SK-N-MC (cell line): ENCODE results near the gene EDRF1.

ENCODE experiments used
- DNase-seq: peaks from one replicate; pipeline ENCODE4 v3.0.0-alpha.2; 2011; ENCODE audit warnings: low read depth, low spot score
- H3K27ac ChIP-seq: fragments of 200-600 bp; sonication (generic); 2 replicates; pipeline ENCODE4 v1.5.1; 2016; ENCODE audit warnings: mixed run types
- H3K36me3 ChIP-seq: fragments of 200-600 bp; sonication (generic); 2 replicates; pipeline ENCODE4 v1.6.1; 2017; ENCODE audit warnings: antibody characterized with exemption, low read length, mixed read lengths; ENCODE audit not compliant: insufficient read depth
- H3K4me3 ChIP-seq: fragments of 200-600 bp; sonication (generic); 2 replicates; pipeline ENCODE4 v1.5.1; 2016
- H3K9ac ChIP-seq: fragments of 200-600 bp; sonication (generic); 2 replicates; pipeline ENCODE4 v1.8.0; 2017; ENCODE audit warnings: mixed run types, mixed read lengths; ENCODE audit not compliant: insufficient read length
- H3K9me3 ChIP-seq: fragments of 200-600 bp; sonication (generic); 2 replicates; pipeline ENCODE4 v1.6.1; 2017; ENCODE audit warnings: low read depth, mild to moderate bottlenecking, antibody characterized with exemption, low read length, moderate library complexity, mixed read lengths
- EZH2 ChIP-seq: fragments of 200-600 bp; sonication (generic); IDR thresholded peaks from one replicate; pipeline ENCODE4 v1.6.1; 2017; ENCODE audit warnings: antibody characterized with exemption
- FOXP2 ChIP-seq: optimal IDR thresholded peaks from 2 replicates; pipeline ENCODE3; 2011; ENCODE audit warnings: mild to moderate bottlenecking, moderate library complexity; ENCODE audit not compliant: insufficient read depth; ENCODE audit errors: extremely low read length, control extremely low read depth
- POLR2AphosphoS5 ChIP-seq: IDR thresholded peaks from 2 replicates; pipeline ENCODE4 v1.6.1; 2012; ENCODE audit warnings: mild to moderate bottlenecking, low read depth, low read length, borderline replicate concordance

EDRF1 gene

DNA sequence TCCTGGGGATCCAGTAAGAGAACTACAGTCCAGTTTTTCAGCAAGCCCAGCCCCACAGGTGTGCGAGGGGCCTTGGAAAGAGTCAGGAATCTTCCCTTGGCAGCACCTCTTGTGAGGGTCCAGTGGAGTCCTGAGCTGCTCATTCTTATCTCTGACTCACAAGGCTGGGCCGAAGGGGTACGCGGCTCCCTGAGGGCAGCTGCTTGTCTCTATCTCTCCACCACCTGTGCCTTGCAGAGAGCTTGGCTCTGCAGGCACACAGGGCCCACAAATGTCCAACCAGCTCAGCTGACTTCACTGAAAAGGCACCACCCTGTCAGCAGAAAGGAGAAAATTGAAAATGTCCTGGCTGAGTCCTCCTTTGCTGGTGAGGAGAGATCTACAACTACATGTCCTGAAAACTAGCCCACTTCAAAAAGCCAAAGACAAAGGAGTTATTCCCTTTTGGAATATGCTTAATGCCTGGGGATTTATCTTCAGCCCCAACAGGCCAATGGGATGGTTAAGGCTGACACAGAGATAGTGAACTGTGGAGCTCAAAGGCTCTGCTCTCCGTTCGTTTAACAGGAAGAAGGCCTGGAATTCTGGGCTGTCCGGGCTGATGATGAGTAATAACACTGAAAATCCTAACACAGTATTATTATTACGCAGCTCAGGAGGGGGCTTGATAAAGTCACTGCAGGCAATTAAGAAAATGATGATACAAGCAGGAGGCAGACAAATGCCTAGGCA, 80.1 kb downstream of the EDRF1 start:
- Histone ChIP-seq H3K9ac (no peak overlapping the region), H3K36me3 (no peaks in the 10 kb centered on the region), H3K27ac (no peak overlapping the region), H3K4me3 (no peak overlapping the region), H3K9me3 (no peaks in the 10 kb centered on the region)
- TF ChIP-seq FOXP2 (no peak), EZH2 (no peak), POLR2AphosphoS5 (no peak)
- no peak for DNase-seq

DNA sequence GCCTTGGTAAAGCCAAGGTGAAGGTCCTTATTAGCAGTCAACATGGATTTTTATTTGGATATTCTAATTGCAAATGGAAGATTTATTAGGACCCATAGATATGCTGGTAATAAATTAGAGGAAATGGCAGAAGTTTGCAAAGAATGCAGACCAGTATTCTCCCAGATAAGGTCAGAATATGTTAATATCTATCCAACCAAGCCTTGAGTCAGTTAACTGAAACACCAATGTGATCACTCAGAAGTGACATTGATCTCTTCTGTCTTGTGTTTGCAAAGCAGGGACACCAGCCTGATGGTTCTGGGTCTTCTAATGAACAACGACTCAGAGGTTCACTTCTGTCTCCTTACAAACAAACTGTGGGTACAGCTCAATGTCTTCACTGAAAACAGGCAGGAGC, 82.1 kb downstream of the EDRF1 start:
- TF ChIP-seq EZH2 (no peak), POLR2AphosphoS5 (no peak), FOXP2 (no peak)
- DNase-seq = no peak
- Histone ChIP-seq H3K36me3 (no peaks in the 10 kb centered on the region), H3K27ac (no peak overlapping the region), H3K9me3 (no peaks in the 10 kb centered on the region), H3K9ac (no peak overlapping the region), H3K4me3 (no peak overlapping the region)

DNA sequence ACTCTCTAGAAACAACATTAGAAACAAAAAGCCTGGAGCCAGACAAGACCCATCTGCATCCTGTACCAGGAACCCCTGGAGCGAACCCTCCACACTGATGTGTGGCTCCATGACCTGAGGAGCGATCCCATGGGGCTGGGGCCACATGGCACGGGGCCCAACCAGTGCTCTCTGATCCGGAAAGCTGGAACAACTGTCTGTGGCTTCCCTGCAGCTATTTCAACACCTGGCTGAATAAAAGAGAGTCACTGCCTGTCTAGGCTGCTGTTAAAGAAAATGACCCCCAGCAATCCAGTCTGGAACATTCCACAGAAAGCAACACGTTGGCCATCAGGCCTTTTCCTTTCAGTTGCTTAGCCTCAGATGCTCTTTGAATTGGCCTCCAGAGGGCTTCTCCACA, 82.6 kb downstream of the EDRF1 start:
- H3K9me3 ChIP-seq = no peaks in the 10 kb centered on the region
- H3K36me3 ChIP-seq = no peaks in the 10 kb centered on the region
- no peak overlapping the region for H3K4me3 ChIP-seq
- H3K27ac ChIP-seq = no peak overlapping the region
- H3K9ac ChIP-seq = no peak overlapping the region
- DNase-seq = no peak
- TF ChIP-seq POLR2AphosphoS5 = no peak
- TF ChIP-seq FOXP2 = no peak
- no peak for TF ChIP-seq EZH2

DNA sequence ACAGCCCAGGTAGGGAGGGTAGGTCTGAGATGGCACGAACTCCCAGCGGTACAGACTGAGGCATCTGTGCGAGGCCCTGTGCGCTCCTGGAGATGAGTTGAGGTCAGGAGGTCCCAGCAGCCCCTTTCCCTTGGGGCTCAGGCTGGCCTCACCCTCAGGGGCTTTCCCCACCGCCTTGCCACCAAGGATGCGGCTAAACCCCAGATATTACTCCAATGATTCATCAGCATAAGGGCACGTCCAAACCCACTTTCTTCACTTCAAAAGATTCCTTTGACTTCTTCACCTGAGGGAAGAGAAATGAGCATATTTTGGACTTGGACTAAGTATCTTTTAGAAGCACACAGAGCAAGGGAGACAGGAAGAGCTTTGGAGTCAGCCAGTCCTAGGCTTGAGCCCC, 83.2 kb downstream of the EDRF1 start:
- TF ChIP-seq EZH2 = no peak
- TF ChIP-seq FOXP2 = no peak
- TF ChIP-seq POLR2AphosphoS5 = no peak
- Histone ChIP-seq H3K9me3 (no peaks in the 10 kb centered on the region), H3K27ac (no peak overlapping the region), H3K9ac (no peak overlapping the region), H3K36me3 (no peaks in the 10 kb centered on the region), H3K4me3 (no peak overlapping the region)
- no peak for DNase-seq

DNA sequence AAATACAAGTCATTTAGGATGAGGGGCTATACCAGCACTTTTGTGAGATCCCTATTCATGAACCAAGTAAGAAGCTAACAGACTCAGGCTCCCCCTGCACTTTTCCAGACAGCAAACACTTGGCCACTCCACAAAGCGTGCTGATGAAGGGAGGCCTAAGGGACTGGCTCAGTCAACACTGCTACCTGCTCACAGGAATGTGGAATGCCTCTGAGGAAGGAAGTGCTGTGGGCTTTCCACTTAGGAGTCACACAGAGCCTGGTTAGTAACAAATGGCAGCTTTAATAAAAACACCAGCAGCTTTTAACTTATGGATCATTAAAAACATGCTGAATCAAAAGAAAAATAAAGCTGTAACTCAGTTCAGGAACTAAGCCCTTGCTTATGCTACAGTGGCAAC, 88.5 kb downstream of the EDRF1 start:
- Histone ChIP-seq H3K36me3 (no peaks in the 10 kb centered on the region), H3K9me3 (no peaks in the 10 kb centered on the region), H3K9ac (no peak overlapping the region), H3K4me3 (no peak overlapping the region), H3K27ac (no peak overlapping the region)
- DNase-seq = no peak
- TF ChIP-seq POLR2AphosphoS5 = no peak
- TF ChIP-seq FOXP2 = no peak
- no peak for TF ChIP-seq EZH2

DNA sequence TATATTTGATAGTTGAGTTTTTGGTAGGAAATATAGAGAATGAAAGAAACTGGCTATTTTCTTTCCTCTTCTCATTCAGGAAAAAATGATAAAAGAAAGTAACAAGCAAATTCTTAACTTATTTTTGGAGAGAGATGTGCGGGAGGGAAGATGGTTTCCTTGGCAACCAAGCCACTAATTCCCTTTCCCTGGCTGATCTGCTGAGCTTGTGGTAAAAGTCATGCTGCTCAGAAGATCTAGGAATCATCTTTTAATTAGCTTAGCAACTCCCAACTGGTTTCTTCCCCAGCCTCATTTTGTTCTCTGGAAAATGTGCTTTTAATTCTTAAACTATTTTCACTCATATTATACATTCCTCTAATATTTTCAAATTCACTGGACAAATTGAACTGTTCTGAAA, 91.7 kb downstream of the EDRF1 start:
- Histone ChIP-seq H3K36me3 (no peaks in the 10 kb centered on the region), H3K9ac (no peak overlapping the region), H3K27ac (no peak overlapping the region), H3K4me3 (no peak overlapping the region), H3K9me3 (no peaks in the 10 kb centered on the region)
- no peak for DNase-seq
- TF ChIP-seq EZH2 = no peak

DNA sequence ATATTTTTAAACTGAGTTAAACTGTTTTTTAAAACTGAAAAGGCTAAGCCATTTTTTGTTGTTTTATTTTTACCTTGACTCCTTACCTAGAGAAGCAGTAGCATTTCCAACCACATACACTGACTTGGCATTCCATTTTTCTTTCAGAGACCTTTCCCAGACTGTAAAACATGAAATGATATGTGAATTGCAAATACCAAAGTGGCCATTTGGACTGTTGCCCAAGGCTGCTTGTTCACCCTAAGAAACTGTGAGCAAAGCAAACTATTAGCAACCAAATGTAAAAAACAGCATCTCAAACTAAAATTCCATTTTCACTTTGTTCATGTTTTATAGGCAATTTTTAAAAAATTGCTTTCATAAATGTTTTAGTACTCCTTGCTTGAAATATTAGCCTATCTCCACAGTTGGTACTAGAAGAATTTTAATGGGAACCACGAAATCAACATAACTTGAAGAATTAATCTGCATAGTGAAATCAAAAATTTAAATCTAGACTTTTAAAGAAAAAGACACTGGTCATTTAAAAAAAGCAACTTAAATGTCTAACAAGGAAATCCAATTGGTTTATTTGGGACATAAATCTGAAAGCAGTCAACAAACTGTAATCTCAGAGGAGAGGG, 92.7 kb downstream of the EDRF1 start:
- Histone ChIP-seq H3K9me3 (no peaks in the 10 kb centered on the region), H3K4me3 (no peak overlapping the region), H3K27ac (no peak overlapping the region), H3K9ac (no peak overlapping the region), H3K36me3 (no peaks in the 10 kb centered on the region)
- no peak for TF ChIP-seq FOXP2
- TF ChIP-seq POLR2AphosphoS5 = no peak
- TF ChIP-seq EZH2 = no peak
- no peak for DNase-seq
